HL-60 (cell line): ENCODE measurements around the gene ARNT2.

ENCODE experiments used
- POLR2AphosphoS5 ChIP-seq: IDR thresholded peaks from 2 replicates; pipeline ENCODE4 v1.6.1; 2012; ENCODE audit warnings: low read depth
- SPI1 ChIP-seq: IDR thresholded peaks from 2 replicates; pipeline ENCODE4 v1.6.1; 2012; ENCODE audit warnings: low read depth, mild to moderate bottlenecking, borderline replicate concordance
- TF ChIP-seq, protein P1 (sequence below): IDR thresholded peaks from one replicate; pipeline ENCODE4 v1.5.1; 2011; ENCODE audit warnings: low read length, control low read depth, inconsistent platforms; ENCODE audit not compliant: insufficient read depth
- TF ChIP-seq, protein P2 (sequence below): IDR thresholded peaks from 2 replicates; pipeline ENCODE4 v1.6.1; 2012; ENCODE audit warnings: low read depth; ENCODE audit not compliant: insufficient replicate concordance

DNA sequence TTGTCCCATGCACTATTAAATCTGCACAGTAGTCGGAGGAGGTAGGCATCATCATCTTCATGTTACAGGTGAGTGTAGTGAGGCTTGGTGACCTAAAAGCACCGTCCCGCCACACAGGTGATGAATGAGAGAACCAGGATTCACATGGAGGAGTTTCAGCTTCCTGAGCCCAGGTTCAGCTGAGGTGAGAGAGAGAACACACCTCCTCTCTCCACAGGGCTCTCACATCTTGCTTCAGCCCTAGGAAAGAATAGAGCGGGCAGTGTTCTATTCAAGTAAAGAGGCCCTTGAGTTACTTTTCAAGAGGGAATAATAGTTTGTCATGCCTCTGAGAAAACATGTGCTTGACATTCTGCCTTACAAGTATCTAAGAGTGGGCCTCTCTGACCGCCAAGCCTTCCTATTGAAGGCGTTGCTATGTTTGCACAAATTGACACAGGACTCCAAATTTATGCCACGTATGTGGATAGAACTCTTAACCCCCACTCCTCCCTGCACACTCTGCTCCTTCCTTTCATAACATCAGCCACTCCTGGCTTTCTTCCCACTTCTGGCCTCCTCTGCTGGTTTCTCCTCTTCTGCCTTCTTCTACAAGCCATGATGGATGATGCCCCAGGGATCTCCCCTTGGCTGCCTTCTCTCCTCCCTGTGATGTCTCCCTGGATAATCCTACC, 152.6 kb downstream of the ARNT2 start:
- TF ChIP-seq POLR2AphosphoS5 (no peak), SPI1 (no peak)
- TF ChIP-seq, protein P1, sequence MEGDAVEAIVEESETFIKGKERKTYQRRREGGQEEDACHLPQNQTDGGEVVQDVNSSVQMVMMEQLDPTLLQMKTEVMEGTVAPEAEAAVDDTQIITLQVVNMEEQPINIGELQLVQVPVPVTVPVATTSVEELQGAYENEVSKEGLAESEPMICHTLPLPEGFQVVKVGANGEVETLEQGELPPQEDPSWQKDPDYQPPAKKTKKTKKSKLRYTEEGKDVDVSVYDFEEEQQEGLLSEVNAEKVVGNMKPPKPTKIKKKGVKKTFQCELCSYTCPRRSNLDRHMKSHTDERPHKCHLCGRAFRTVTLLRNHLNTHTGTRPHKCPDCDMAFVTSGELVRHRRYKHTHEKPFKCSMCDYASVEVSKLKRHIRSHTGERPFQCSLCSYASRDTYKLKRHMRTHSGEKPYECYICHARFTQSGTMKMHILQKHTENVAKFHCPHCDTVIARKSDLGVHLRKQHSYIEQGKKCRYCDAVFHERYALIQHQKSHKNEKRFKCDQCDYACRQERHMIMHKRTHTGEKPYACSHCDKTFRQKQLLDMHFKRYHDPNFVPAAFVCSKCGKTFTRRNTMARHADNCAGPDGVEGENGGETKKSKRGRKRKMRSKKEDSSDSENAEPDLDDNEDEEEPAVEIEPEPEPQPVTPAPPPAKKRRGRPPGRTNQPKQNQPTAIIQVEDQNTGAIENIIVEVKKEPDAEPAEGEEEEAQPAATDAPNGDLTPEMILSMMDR = no peak
- TF ChIP-seq, protein P2, sequence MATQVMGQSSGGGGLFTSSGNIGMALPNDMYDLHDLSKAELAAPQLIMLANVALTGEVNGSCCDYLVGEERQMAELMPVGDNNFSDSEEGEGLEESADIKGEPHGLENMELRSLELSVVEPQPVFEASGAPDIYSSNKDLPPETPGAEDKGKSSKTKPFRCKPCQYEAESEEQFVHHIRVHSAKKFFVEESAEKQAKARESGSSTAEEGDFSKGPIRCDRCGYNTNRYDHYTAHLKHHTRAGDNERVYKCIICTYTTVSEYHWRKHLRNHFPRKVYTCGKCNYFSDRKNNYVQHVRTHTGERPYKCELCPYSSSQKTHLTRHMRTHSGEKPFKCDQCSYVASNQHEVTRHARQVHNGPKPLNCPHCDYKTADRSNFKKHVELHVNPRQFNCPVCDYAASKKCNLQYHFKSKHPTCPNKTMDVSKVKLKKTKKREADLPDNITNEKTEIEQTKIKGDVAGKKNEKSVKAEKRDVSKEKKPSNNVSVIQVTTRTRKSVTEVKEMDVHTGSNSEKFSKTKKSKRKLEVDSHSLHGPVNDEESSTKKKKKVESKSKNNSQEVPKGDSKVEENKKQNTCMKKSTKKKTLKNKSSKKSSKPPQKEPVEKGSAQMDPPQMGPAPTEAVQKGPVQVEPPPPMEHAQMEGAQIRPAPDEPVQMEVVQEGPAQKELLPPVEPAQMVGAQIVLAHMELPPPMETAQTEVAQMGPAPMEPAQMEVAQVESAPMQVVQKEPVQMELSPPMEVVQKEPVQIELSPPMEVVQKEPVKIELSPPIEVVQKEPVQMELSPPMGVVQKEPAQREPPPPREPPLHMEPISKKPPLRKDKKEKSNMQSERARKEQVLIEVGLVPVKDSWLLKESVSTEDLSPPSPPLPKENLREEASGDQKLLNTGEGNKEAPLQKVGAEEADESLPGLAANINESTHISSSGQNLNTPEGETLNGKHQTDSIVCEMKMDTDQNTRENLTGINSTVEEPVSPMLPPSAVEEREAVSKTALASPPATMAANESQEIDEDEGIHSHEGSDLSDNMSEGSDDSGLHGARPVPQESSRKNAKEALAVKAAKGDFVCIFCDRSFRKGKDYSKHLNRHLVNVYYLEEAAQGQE = no peak
